CD4-positive, alpha-beta T cell treated with Interferon alpha-2 for 1 hour (primary cell): Measurements from ENCODE around the gene ZNF580.

ENCODE experiments used
- DNase-seq, 2 donors: peaks; one replicate each; pipeline ENCODE4 v3.0.0-alpha.2; 2020 to 2022

ZNF580 gene

GRCh38 chr19:55625004-55625326, 15.8 kb upstream of the ZNF580 start:
- no peak for DNase-seq

GRCh38 chr19:55626350-55626749, 14.5 kb upstream of the ZNF580 start:
- peak; percentile 55 to 83 for DNase-seq

GRCh38 chr19:55632463-55632834, 8.4 kb upstream of the ZNF580 start:
- DNase-seq: peak; percentile 90 to 93

- no peak for DNase-seq
Observed at GRCh38 chr19:55633861-55634260, 6.9 kb upstream of the ZNF580 start.

GRCh38 chr19:55635334-55635717, 5.5 kb upstream of the ZNF580 start:
- DNase-seq: no peak

GRCh38 chr19:55635856-55636440, 4.9 kb upstream of the ZNF580 start:
- no peak for DNase-seq

GRCh38 chr19:55636723-55637122, 4.1 kb upstream of the ZNF580 start:
- DNase-seq: no peak

GRCh38 chr19:55637534-55637933, 3.3 kb upstream of the ZNF580 start:
- no peak for DNase-seq

- DNase-seq: peak; percentile 65 to 77
Observed at GRCh38 chr19:55638864-55639359, 1.9 kb upstream of the ZNF580 start.

- peak; percentile 81 to 82 for DNase-seq
Observed at GRCh38 chr19:55640043-55640576, 692 bp upstream of the ZNF580 start.

- peak in 1 of 2 donors; percentile 53 for DNase-seq
Observed at GRCh38 chr19:55641426-55642152, 787 bp downstream of the ZNF580 start.

GRCh38 chr19:55642153-55643002, 1.6 kb downstream of the ZNF580 start:
- peak in 1 of 2 donors; percentile 29 for DNase-seq

- peak; percentile 72 to 84 for DNase-seq
Observed at GRCh38 chr19:55643003-55643886, 2.4 kb downstream of the ZNF580 start, which contains the start of gene ZNF581. TSS of gene ZNF581 (plus strand) at chr19:55643649. CDS start at chr19:55644572, 923 bp downstream.

GRCh38 chr19:55643887-55644176, 3.0 kb downstream of the ZNF580 start:
- DNase-seq: no peak

- no peak for DNase-seq
Observed at GRCh38 chr19:55644191-55644833, 3.5 kb downstream of the ZNF580 start.

- no peak for DNase-seq
Observed at GRCh38 chr19:55644842-55645511, 4.2 kb downstream of the ZNF580 start.

- DNase-seq: no peak
Observed at GRCh38 chr19:55645512-55645881, 4.7 kb downstream of the ZNF580 start.

- no peak for DNase-seq
Observed at GRCh38 chr19:55646889-55647731, 6.3 kb downstream of the ZNF580 start.

- DNase-seq: peak in 1 of 2 donors; percentile 50
Observed at GRCh38 chr19:55647732-55648584, 7.2 kb downstream of the ZNF580 start, which contains the start of gene CCDC106. TSS of gene CCDC106 (plus strand) at chr19:55648212. CDS start at chr19:55649047, 835 bp downstream.
